Body of pancreas (tissue), 4 donors: ENCODE measurements around the gene ZBTB43. TPM values are rescaled to one million over a fixed set of nuclear protein-coding genes. Genes with fewer than 3 reads are reported as not detected.

Experiments used
- ATAC-seq: fragments of 150-250 bp; one replicate; pipeline ENCODE4 v1.9.1; 2016
- DNase-seq, 4 donors: peaks; one replicate each; pipeline ENCODE4 v3.0.0-alpha.2; 2019
- H3K27ac ChIP-seq, 4 donors: fragments of 200-600 bp; sonication (generic); 1 replicate in 3 of 4; 2 replicates in 1 of 4; pipeline versions ENCODE4 v1.5.1 to v1.6.1; 2016 to 2019; ENCODE audit warnings: mild to moderate bottlenecking in 1 of 4, mixed read lengths in 1 of 4, moderate library complexity in 1 of 4
- H3K27me3 ChIP-seq, 2 donors: fragments of 200-600 bp; sonication (generic); one replicate each; pipeline ENCODE4 v1.6.0; 2016; ENCODE audit warnings: mild to moderate bottlenecking in 1 of 2
- H3K36me3 ChIP-seq, 2 donors: fragments of 200-600 bp; sonication (generic); replicated peaks in 1 of 2; 2 replicates each; pipeline ENCODE4 v1.5.1; 2016; ENCODE audit warnings: low read depth in 2 of 2; ENCODE audit not compliant: insufficient read depth in 1 of 2
- H3K4me1 ChIP-seq: fragments of 200-600 bp; sonication (generic); one replicate; pipeline ENCODE4 v1.6.0; 2016
- H3K4me3 ChIP-seq, 2 donors: fragments of 200-600 bp; sonication (generic); 1 replicate in 1 of 2; 2 replicates in 1 of 2; pipeline ENCODE4 v1.5.1; 2016 to 2019
- H3K9me3 ChIP-seq, 3 donors: fragments of 200-600 bp; sonication (generic); 1 replicate in 2 of 3; 2 replicates in 1 of 3; pipeline ENCODE4 v1.5.1; 2016
- CTCF ChIP-seq, 7 experiments: fragments of 450-650 bp in 4 of 7; fragments of 200-600 bp in 3 of 7; sonication (generic) in 3 of 7; IDR thresholded peaks; one replicate each; pipeline ENCODE4 v1.5.1; 2016 to 2019; ENCODE audit warnings: antibody characterized with exemption in 7 of 7
- POLR2A ChIP-seq, 3 donors: fragments of 450-650 bp; IDR thresholded peaks; one replicate each; pipeline ENCODE4 v1.6.1; 2016; ENCODE audit warnings: antibody characterized with exemption in 3 of 3, mild to moderate bottlenecking in 2 of 3
- WGBS, 2 donors: methylation state at CpG; one replicate each; pipeline ENCODE4 v1.1.5; 2017; 5-methylcytosine and 5-hydroxymethylcytosine counted together
- intact Hi-C: fragments of 100-400 bp; cut with DNase I; formaldehyde crosslinking; loops from one replicate; pipeline ENCODE4 v1.15.1; 2023
- total RNA-seq, 2 donors: library from RNA; depleted of rRNA; stranded (reverse); fragments of >200 nt; gene quantifications; one replicate each; pipeline ENCODE4 v1.1.0, GENCODE V29; 2016

ZBTB43 gene
- total RNA-seq, 2 donors from 2014 or later, result 6.2 to 7.6 TPM

- Histone ChIP-seq H3K36me3 (peaks cover 0 to 9% of the 10 kb centered on the region in 2 donors), H3K27me3 (no peaks in the 10 kb centered on the region), H3K27ac (no peak overlapping the region), H3K4me3 (no peak overlapping the region), H3K9me3 (no peaks in the 10 kb centered on the region), H3K4me1 (no peaks in the 10 kb centered on the region)
- DNase-seq, result no peak
- TF ChIP-seq CTCF (IDR thresholded peaks at IDR 0.05) (no peak), POLR2A (IDR thresholded peaks at IDR 0.05) (no peak)
- no peak for ATAC-seq
- 93 to 97% methylated on average over 11 of the region's 11 CpGs for WGBS, 2 donors
- intact Hi-C loops, result no loop called here
These were observed 77.9 kb downstream of the ZBTB43 start for GRCh38 chr9:126882746-126883145.

- Histone ChIP-seq H3K27ac (no peak overlapping the region), H3K4me1 (no peaks in the 10 kb centered on the region), H3K9me3 (no peaks in the 10 kb centered on the region), H3K27me3 (no peaks in the 10 kb centered on the region), H3K4me3 (no peak overlapping the region), H3K36me3 (peaks cover 0 to 9% of the 10 kb centered on the region in 2 donors)
- intact Hi-C loops, result no loop called here
- DNase-seq, result no peak
- no peak for ATAC-seq
- TF ChIP-seq CTCF (IDR thresholded peaks at IDR 0.05) (no peak), POLR2A (IDR thresholded peaks at IDR 0.05) (no peak)
- WGBS, 2 donors, result 77 to 78% methylated on average over 15 of the region's 15 CpGs
These were observed 78.8 kb downstream of the ZBTB43 start for GRCh38 chr9:126883636-126884035.

GRCh38 chr9:126885131-126885641 is 80.3 kb downstream of the ZBTB43 start:
- Histone ChIP-seq H3K27me3 (no peaks in the 10 kb centered on the region), H3K4me1 (no peaks in the 10 kb centered on the region), H3K27ac (no peak overlapping the region), H3K36me3 (peaks cover 0 to 3% of the 10 kb centered on the region in 2 donors), H3K9me3 (no peaks in the 10 kb centered on the region), H3K4me3 (no peak overlapping the region)
- 70 to 77% methylated on average over 6 of the region's 6 CpGs for WGBS, 2 donors
- intact Hi-C loops, result no loop called here
- DNase-seq, result no peak
- ATAC-seq, result no peak
- no peak for TF ChIP-seq CTCF (IDR thresholded peaks at IDR 0.05)
- TF ChIP-seq POLR2A (IDR thresholded peaks at IDR 0.05), result no peak

GRCh38 chr9:126886034-126886822 is 81.4 kb downstream of the ZBTB43 start:
- TF ChIP-seq CTCF (IDR thresholded peaks at IDR 0.05) (no peak), POLR2A (IDR thresholded peaks at IDR 0.05) (no peak)
- no peaks in the 10 kb centered on the region for H3K36me3 ChIP-seq
- no peak overlapping the region for H3K27ac ChIP-seq
- no peaks in the 10 kb centered on the region for H3K4me1 ChIP-seq
- H3K9me3 ChIP-seq, result no peaks in the 10 kb centered on the region
- no peak overlapping the region for H3K4me3 ChIP-seq
- intact Hi-C loops, result no loop called here
- no peak for DNase-seq
- 85 to 92% methylated on average over 23 of the region's 23 CpGs for WGBS, 2 donors
- ATAC-seq, result no peak
- H3K27me3 ChIP-seq, result no peaks in the 10 kb centered on the region

GRCh38 chr9:126886897-126887296 is 82.1 kb downstream of the ZBTB43 start:
- Histone ChIP-seq H3K27ac (no peak overlapping the region), H3K9me3 (no peaks in the 10 kb centered on the region), H3K4me3 (no peak overlapping the region), H3K36me3 (no peaks in the 10 kb centered on the region), H3K27me3 (no peaks in the 10 kb centered on the region), H3K4me1 (no peaks in the 10 kb centered on the region)
- intact Hi-C loops, result no loop called here
- ATAC-seq, result no peak
- TF ChIP-seq CTCF (IDR thresholded peaks at IDR 0.05) (no peak), POLR2A (IDR thresholded peaks at IDR 0.05) (no peak)
- DNase-seq, result no peak
- 89 to 94% methylated on average over 10 of the region's 10 CpGs for WGBS, 2 donors
